WTC11 (cell line): ENCODE data around the gene FAM149B1.

Experiments used
- ATF1 ChIP-seq: sonication (generic); formaldehyde crosslinking; IDR thresholded peaks from 2 replicates; pipeline ENCODE4 v1.8.1; 2023; ENCODE audit warnings: mild to moderate bottlenecking, moderate library complexity, missing genetic modification reagents
- CTCF ChIP-seq: fragments of 200-600 bp; IDR thresholded peaks from 2 replicates; pipeline ENCODE4 v1.8.0; 2022; ENCODE audit warnings: antibody characterized with exemption
- GRHL2 ChIP-seq: fragments of 250-450 bp; sonication (Bioruptor Pico); IDR thresholded peaks from 2 replicates; pipeline ENCODE4 v1.8.0; 2022; ENCODE audit warnings: mild to moderate bottlenecking, moderate library complexity; ENCODE audit not compliant: insufficient replicate concordance, severe bottlenecking
- MAX ChIP-seq: sonication (generic); formaldehyde crosslinking; IDR thresholded peaks from 2 replicates; pipeline ENCODE4 v1.8.0; 2022; ENCODE audit warnings: mild to moderate bottlenecking, missing genetic modification reagents
- MYBL2 ChIP-seq: sonication (generic); formaldehyde crosslinking; IDR thresholded peaks from 2 replicates; pipeline ENCODE4 v1.8.1; 2023; ENCODE audit warnings: mild to moderate bottlenecking, moderate library complexity, missing genetic modification reagents
- NFYB ChIP-seq: sonication (generic); formaldehyde crosslinking; conservative IDR thresholded peaks from 2 replicates; pipeline ENCODE4 v1.8.0; 2022; ENCODE audit warnings: low read depth, missing genetic modification reagents

- no peak for TF ChIP-seq GRHL2 (CRISPR knock-in tag)
- TF ChIP-seq CTCF = no peak
- no peak for TF ChIP-seq MYBL2 (CRISPR knock-in tag)
- TF ChIP-seq MAX (CRISPR knock-in tag) = no peak
- TF ChIP-seq NFYB (CRISPR knock-in tag) = no peak
- no peak for TF ChIP-seq ATF1
Measured at GRCh38 chr10:73169320-73169719, 1.4 kb downstream of the FAM149B1 start.
